NCI-H345 treated with DMSO at 0.1 percent for 48 hours (cell line): ENCODE results near the gene PRODH2.

ENCODE experiments used
- DNase-seq: peaks from one replicate; lab custom pipeline; 2025; ENCODE audit not compliant: unreplicated experiment; lab: John Stamatoyannopoulos, UW

PRODH2 gene

GRCh38 chr19:35759697-35760096 lies 52.9 kb downstream of the PRODH2 start:
- DNase-seq: no peak

GRCh38 chr19:35757749-35758608 lies 54.7 kb downstream of the PRODH2 start, which contains the start of gene PROSER3:
PROSER3 (plus strand) TSS chr19:35758176; CDS start chr19:35758216, 40 bp downstream.
- DNase-seq: peak; percentile 100

- DNase-seq: no peak
Observed at GRCh38 chr19:35757231-35757748, 55.4 kb downstream of the PRODH2 start.

- no peak for DNase-seq
Observed at GRCh38 chr19:35756377-35757230, 56.0 kb downstream of the PRODH2 start, which contains the start of gene HSPB6. HSPB6 (minus strand) TSS chr19:35757029; CDS start chr19:35757008, 21 bp downstream.

- DNase-seq: no peak
Observed at GRCh38 chr19:35755550-35756376, 56.9 kb downstream of the PRODH2 start.

- DNase-seq: no peak
Observed at GRCh38 chr19:35755131-35755549, 57.5 kb downstream of the PRODH2 start.

GRCh38 chr19:35754370-35755130 lies 58.1 kb downstream of the PRODH2 start:
- DNase-seq: no peak

GRCh38 chr19:35753634-35754369 lies 58.8 kb downstream of the PRODH2 start:
- DNase-seq: no peak

GRCh38 chr19:35752746-35753350 lies 59.8 kb downstream of the PRODH2 start:
- no peak for DNase-seq

GRCh38 chr19:35751839-35752745 lies 60.6 kb downstream of the PRODH2 start:
- no peak for DNase-seq

GRCh38 chr19:35750167-35750566 lies 62.5 kb downstream of the PRODH2 start:
- DNase-seq: no peak
